DMS 273 (cell line): Measurements from ENCODE around the gene MED4.

Experiments
- DNase-seq: peaks from one replicate; lab custom pipeline; 2025; ENCODE audit not compliant: unreplicated experiment; lab: John Stamatoyannopoulos, UW

MED4 gene

GRCh38 chr13:48094781-48095502 lies at the start of gene MED4:
Gene MED4 (minus strand): TSS chr13:48095104. CDS start chr13:48095078, 26 bp downstream.
- peak; percentile 97 for DNase-seq

- no peak for DNase-seq
Observed at GRCh38 chr13:48144413-48145035, 49.6 kb upstream of the MED4 start.

- DNase-seq: no peak
Observed at GRCh38 chr13:48142436-48142835, 47.5 kb upstream of the MED4 start.

GRCh38 chr13:48138270-48138669 lies 43.4 kb upstream of the MED4 start:
- DNase-seq: no peak

- DNase-seq: peak; percentile 59
Observed at GRCh38 chr13:48132961-48133360, 38.1 kb upstream of the MED4 start.

GRCh38 chr13:48131533-48131932 lies 36.6 kb upstream of the MED4 start:
- DNase-seq: no peak

GRCh38 chr13:48126944-48127830 lies 32.3 kb upstream of the MED4 start:
- DNase-seq: peak; percentile 88

- peak; percentile 20 for DNase-seq
Observed at GRCh38 chr13:48125794-48126228, 30.9 kb upstream of the MED4 start.

- DNase-seq: no peak
Observed at GRCh38 chr13:48123812-48124211, 28.9 kb upstream of the MED4 start.

GRCh38 chr13:48121733-48122132 lies 26.8 kb upstream of the MED4 start:
- DNase-seq: no peak

GRCh38 chr13:48120241-48120640 lies 25.3 kb upstream of the MED4 start:
- no peak for DNase-seq

- no peak for DNase-seq
Observed at GRCh38 chr13:48118030-48118429, 23.1 kb upstream of the MED4 start.

- no peak for DNase-seq
Observed at GRCh38 chr13:48116808-48117207, 21.9 kb upstream of the MED4 start.

- no peak for DNase-seq
Observed at GRCh38 chr13:48113756-48114130, 18.8 kb upstream of the MED4 start.

- DNase-seq: no peak
Observed at GRCh38 chr13:48112896-48113755, 18.2 kb upstream of the MED4 start.

GRCh38 chr13:48110931-48111721 lies 16.2 kb upstream of the MED4 start:
- no peak for DNase-seq

- DNase-seq: no peak
Observed at GRCh38 chr13:48110132-48110868, 15.4 kb upstream of the MED4 start.

GRCh38 chr13:48108106-48108505 lies 13.2 kb upstream of the MED4 start:
- DNase-seq: no peak

- no peak for DNase-seq
Observed at GRCh38 chr13:48097793-48098192, 2.9 kb upstream of the MED4 start.
